Thoracic aorta (tissue), 2 donors: ENCODE results near the gene VARS1. TPM values are rescaled to one million over a fixed set of nuclear protein-coding genes. Genes with fewer than 3 reads are reported as not detected.

Source experiments
- ATAC-seq: fragments of 150-250 bp; one replicate; pipeline ENCODE4 v1.8.0; 2017; ENCODE audit warnings: low read depth; ENCODE audit not compliant: insufficient number of reproducible peaks, low FRiP score
- DNase-seq: peaks from one replicate; pipeline ENCODE4 v3.0.0-alpha.2; 2020; ENCODE audit warnings: low spot score
- H3K27ac ChIP-seq, 2 donors: fragments of 200-600 bp; sonication (generic); 1 replicate in 1 of 2; 2 replicates in 1 of 2; pipeline ENCODE4 v1.5.1; 2016; ENCODE audit warnings: mild to moderate bottlenecking in 2 of 2, moderate library complexity in 2 of 2
- H3K27me3 ChIP-seq: fragments of 200-600 bp; sonication (generic); replicated peaks from 2 replicates; pipeline ENCODE4 v1.6.0; 2016; ENCODE audit warnings: mild to moderate bottlenecking; ENCODE audit not compliant: insufficient read depth
- H3K36me3 ChIP-seq: fragments of 200-600 bp; sonication (generic); one replicate; pipeline ENCODE4 v1.5.1; 2016
- H3K4me1 ChIP-seq, 2 donors: fragments of 200-600 bp; sonication (generic); 1 replicate in 1 of 2; 2 replicates in 1 of 2; pipeline versions ENCODE4 v1.5.1 to v1.6.0; 2016; ENCODE audit warnings: low read depth in 2 of 2, mild to moderate bottlenecking in 1 of 2; ENCODE audit not compliant: control insufficient read depth in 1 of 2
- H3K4me3 ChIP-seq: fragments of 200-600 bp; sonication (generic); 2 replicates; pipeline ENCODE4 v1.5.1; 2016; ENCODE audit warnings: mild to moderate bottlenecking
- H3K9me3 ChIP-seq: fragments of 200-600 bp; sonication (generic); 2 replicates; pipeline ENCODE4 v1.5.1; 2016
- CTCF ChIP-seq: fragments of 200-600 bp; sonication (generic); IDR thresholded peaks from one replicate; pipeline ENCODE4 v1.5.1; 2019; ENCODE audit warnings: antibody characterized with exemption
- total RNA-seq, 2 donors: library from RNA; depleted of rRNA; stranded (reverse); fragments of >200 nt; gene quantifications; one replicate each; pipeline versions ENCODE4 v1.1.0 to v1.2.3, GENCODE V29; 2016

The VARS1 gene
- total RNA-seq, 2 donors from 2014 or later, result 24.8 to 46.8 TPM

- H3K27me3 ChIP-seq, result no peaks in the 10 kb centered on the region
- DNase-seq (no peak), ATAC-seq (no peak)
- no peak overlapping the region for H3K4me3 ChIP-seq
- no peak for TF ChIP-seq CTCF
- no peak overlapping the region for H3K27ac ChIP-seq
- no peaks in the 10 kb centered on the region for H3K9me3 ChIP-seq
- H3K36me3 ChIP-seq, result no peaks in the 10 kb centered on the region
- H3K4me1 ChIP-seq, result no peaks in the 10 kb centered on the region
Observed at GRCh38 chr6:31758281-31758680, 37.3 kb downstream of the VARS1 start.

- Histone ChIP-seq H3K27ac (no peak overlapping the region), H3K4me1 (no peaks in the 10 kb centered on the region), H3K27me3 (no peaks in the 10 kb centered on the region), H3K36me3 (no peaks in the 10 kb centered on the region), H3K9me3 (no peaks in the 10 kb centered on the region), H3K4me3 (no peak overlapping the region)
- DNase-seq, result no peak
- TF ChIP-seq CTCF, result no peak
- ATAC-seq, result no peak
Observed at GRCh38 chr6:31752739-31753319, 42.7 kb downstream of the VARS1 start.

- Histone ChIP-seq H3K27me3 (no peaks in the 10 kb centered on the region), H3K4me3 (no peak overlapping the region), H3K27ac (no peak overlapping the region), H3K9me3 (no peaks in the 10 kb centered on the region), H3K36me3 (no peaks in the 10 kb centered on the region), H3K4me1 (no peaks in the 10 kb centered on the region)
- DNase-seq, result no peak
- no peak for ATAC-seq
- no peak for TF ChIP-seq CTCF
Observed at GRCh38 chr6:31750411-31751022, 45.0 kb downstream of the VARS1 start.

- ATAC-seq, result no peak
- Histone ChIP-seq H3K27me3 (no peaks in the 10 kb centered on the region), H3K27ac (no peak overlapping the region), H3K36me3 (no peaks in the 10 kb centered on the region), H3K4me1 (no peaks in the 10 kb centered on the region), H3K4me3 (no peak overlapping the region), H3K9me3 (no peaks in the 10 kb centered on the region)
- no peak for DNase-seq
- no peak for TF ChIP-seq CTCF
Observed at GRCh38 chr6:31749301-31750036, 46.1 kb downstream of the VARS1 start.

Other genes starting within 250 kb of the VARS1 start
- gene ATP6V1G2, start 249.1 kb downstream of the VARS1 start, total RNA-seq, result under 1 TPM; 0.78 to 0.95 TPM
- gene NFKBIL1, start 248.1 kb downstream of the VARS1 start, total RNA-seq, result 10 to 100 TPM; 23.8 to 24.2 TPM
- not detected for gene LTA, start 223.5 kb downstream of the VARS1 start, total RNA-seq
- 1 to 10 TPM in 1 of 2 donors, under 1 TPM in 1; 0.71 to 3.2 TPM for gene TNF, start 220.2 kb downstream of the VARS1 start, total RNA-seq
- gene LTB, start 213.3 kb downstream of the VARS1 start, total RNA-seq, result not detected
- gene LST1, start 209.5 kb downstream of the VARS1 start, total RNA-seq, result 10 to 100 TPM in 1 of 2 donors, 1 to 10 TPM in 1; 4.9 to 37.9 TPM
- gene NCR3, start 202.7 kb downstream of the VARS1 start, total RNA-seq, result not detected
- gene AIF1, start 180.5 kb downstream of the VARS1 start, total RNA-seq, result 10 to 100 TPM; 21.5 to 39.6 TPM
- gene PRRC2A, start 175.0 kb downstream of the VARS1 start, total RNA-seq, result 100 to 1,000 TPM in 1 of 2 donors, 10 to 100 TPM in 1; 94.2 to 130 TPM
- 100 to 1,000 TPM; 154 to 182 TPM for gene BAG6, start 143.1 kb downstream of the VARS1 start, total RNA-seq
- 1 to 10 TPM in 1 of 2 donors, not detected in 1; 2.2 TPM for gene APOM, start 139.9 kb downstream of the VARS1 start, total RNA-seq
- 10 to 100 TPM; 23.7 to 40.1 TPM for gene C6orf47, start 135.0 kb downstream of the VARS1 start, total RNA-seq
- 10 to 100 TPM; 15.0 to 19.2 TPM for gene GPANK1, start 130.8 kb downstream of the VARS1 start, total RNA-seq
- gene CSNK2B, start 129.7 kb downstream of the VARS1 start, total RNA-seq, result 100 to 1,000 TPM; 175 to 202 TPM
- 10 to 100 TPM in 1 of 2 donors, 1 to 10 TPM in 1; 9.6 to 24.3 TPM for gene LY6G5B, start 125.8 kb downstream of the VARS1 start, total RNA-seq
- gene LY6G5C, start 114.7 kb downstream of the VARS1 start, total RNA-seq, result not detected
- 10 to 100 TPM; 49.3 to 52.8 TPM for gene ABHD16A, start 92.4 kb downstream of the VARS1 start, total RNA-seq
- not detected for gene LY6G6F, start 88.9 kb downstream of the VARS1 start, total RNA-seq
- gene LY6G6D, start 80.4 kb downstream of the VARS1 start, total RNA-seq, result not detected
- gene LY6G6C, start 74.0 kb downstream of the VARS1 start, total RNA-seq, result not detected
- not detected for gene MPIG6B, start 72.4 kb downstream of the VARS1 start, total RNA-seq
- 100 to 1,000 TPM; 136 TPM for gene DDAH2, start 66.5 kb downstream of the VARS1 start, total RNA-seq
- 100 to 1,000 TPM; 222 to 251 TPM for gene CLIC1, start 59.2 kb downstream of the VARS1 start, total RNA-seq
- 10 to 100 TPM in 1 of 2 donors, 1 to 10 TPM in 1; 5.7 to 10.5 TPM for gene MSH5, start 55.7 kb downstream of the VARS1 start, total RNA-seq
- gene SAPCD1, start 33.1 kb downstream of the VARS1 start, total RNA-seq, result 10 to 100 TPM in 1 of 2 donors, not detected in 1; 13.3 TPM
- under 1 TPM; 0.68 to 0.78 TPM for gene VWA7, start 18.4 kb downstream of the VARS1 start, total RNA-seq
- 10 to 100 TPM; 21.2 to 40.1 TPM for gene LSM2, start 11.2 kb upstream of the VARS1 start, total RNA-seq
- 1 to 10 TPM; 1.1 to 1.2 TPM for gene HSPA1L, start 19.5 kb upstream of the VARS1 start, total RNA-seq
- 100 to 1,000 TPM; 240 to 354 TPM for gene HSPA1A, start 19.8 kb upstream of the VARS1 start, total RNA-seq
- gene HSPA1B, start 32.0 kb upstream of the VARS1 start, total RNA-seq, result 100 to 1,000 TPM; 178 to 262 TPM
- 10 to 100 TPM; 26.0 to 35.2 TPM for gene NEU1, start 67.1 kb upstream of the VARS1 start, total RNA-seq
- gene SLC44A4, start 83.2 kb upstream of the VARS1 start, total RNA-seq, result 1 to 10 TPM in 1 of 2 donors, not detected in 1; 5.8 TPM
- gene EHMT2, start 101.9 kb upstream of the VARS1 start, total RNA-seq, result 10 to 100 TPM; 19.5 to 33.2 TPM
- gene ZBTB12, start 106.3 kb upstream of the VARS1 start, total RNA-seq, result 1 to 10 TPM in 1 of 2 donors, not detected in 1; 1.6 TPM
- gene C2, start 132.0 kb upstream of the VARS1 start, total RNA-seq, result 10 to 100 TPM; 13.8 to 40.2 TPM
- 100 to 1,000 TPM in 1 of 2 donors, 10 to 100 TPM in 1; 55.2 to 142 TPM for gene CFB, start 150.3 kb upstream of the VARS1 start, total RNA-seq
- 10 to 100 TPM; 62.4 to 69.3 TPM for gene NELFE, start 163.2 kb upstream of the VARS1 start, total RNA-seq
- gene SKIC2, start 163.4 kb upstream of the VARS1 start, total RNA-seq, result 10 to 100 TPM; 37.7 to 73.0 TPM
- 10 to 100 TPM; 14.1 to 45.4 TPM for gene DXO, start 176.4 kb upstream of the VARS1 start, total RNA-seq
- gene C4A, start 186.3 kb upstream of the VARS1 start, total RNA-seq, result 100 to 1,000 TPM in 1 of 2 donors, 10 to 100 TPM in 1; 30.2 to 162 TPM
- 100 to 1,000 TPM in 1 of 2 donors, 10 to 100 TPM in 1; 44.3 to 108 TPM for gene C4B, start 219.0 kb upstream of the VARS1 start, total RNA-seq
- gene CYP21A2, start 242.7 kb upstream of the VARS1 start, total RNA-seq, result 1 to 10 TPM in 1 of 2 donors, not detected in 1; 2.4 TPM